ENCODE data around the gene CFAP20DC.
"Not testable (repeated sequence)": the region's sequence is repeated elsewhere in the genome, so short reads cannot be mapped to it uniquely, and the experiment has no call there.

CFAP20DC gene

GRCh38 chr3:58991623-58992022 lies 58.2 kb downstream of the CFAP20DC start:
- Histone ChIP-seq H3K27me3 (ENCODE audit: control insufficient read depth, insufficient read depth, low read length) (no peaks in the 10 kb centered on the region), H3K4me2 (ENCODE audit: low read length) (no peak overlapping the region), H3K36me3 (ENCODE audit: insufficient read depth, low read length) (no peaks in the 10 kb centered on the region), H3K9me3 (replicated peaks; ENCODE audit: low read length) (no peaks in the 10 kb centered on the region), H3K4me3 (ENCODE audit: low read length) (no peak overlapping the region), H3K9ac (ENCODE audit: low read depth, low read length) (no peak overlapping the region), H3K4me1 (ENCODE audit: control insufficient read depth, insufficient read depth, low read length) (peaks cover 33% of the 10 kb centered on the region)

GRCh38 chr3:58991026-58991425 lies 58.8 kb downstream of the CFAP20DC start:
- H3K36me3 ChIP-seq (ENCODE audit: insufficient read depth, low read length), result no peaks in the 10 kb centered on the region
- H3K4me1 ChIP-seq (ENCODE audit: control insufficient read depth, insufficient read depth, low read length), result peaks cover 33% of the 10 kb centered on the region
- H3K9me3 ChIP-seq (replicated peaks; ENCODE audit: low read length), result no peaks in the 10 kb centered on the region
- no peak overlapping the region for H3K9ac ChIP-seq (ENCODE audit: low read depth, low read length)
- no peak overlapping the region for H3K4me2 ChIP-seq (ENCODE audit: low read length)
- H3K27me3 ChIP-seq (ENCODE audit: control insufficient read depth, insufficient read depth, low read length), result no peaks in the 10 kb centered on the region
- no peak overlapping the region for H3K4me3 ChIP-seq (ENCODE audit: low read length)

- no peaks in the 10 kb centered on the region for H3K36me3 ChIP-seq (ENCODE audit: insufficient read depth, low read length)
- peaks cover 33% of the 10 kb centered on the region for H3K4me1 ChIP-seq (ENCODE audit: control insufficient read depth, insufficient read depth, low read length)
- H3K27me3 ChIP-seq (ENCODE audit: control insufficient read depth, insufficient read depth, low read length), result no peaks in the 10 kb centered on the region
- peak overlapping the region; percentile 15 for H3K9ac ChIP-seq (ENCODE audit: low read depth, low read length)
- H3K4me3 ChIP-seq (ENCODE audit: low read length), result no peak overlapping the region
- H3K4me2 ChIP-seq (ENCODE audit: low read length), result peak overlapping the region; percentile 16
- no peaks in the 10 kb centered on the region for H3K9me3 ChIP-seq (replicated peaks; ENCODE audit: low read length)
These were observed 59.9 kb downstream of the CFAP20DC start for GRCh38 chr3:58989955-58990354.

- Histone ChIP-seq H3K9me3 (replicated peaks; ENCODE audit: low read length) (no peaks in the 10 kb centered on the region), H3K4me1 (ENCODE audit: control insufficient read depth, insufficient read depth, low read length) (peaks cover 33% of the 10 kb centered on the region), H3K9ac (ENCODE audit: low read depth, low read length) (peak overlapping the region; percentile 45), H3K36me3 (ENCODE audit: insufficient read depth, low read length) (no peaks in the 10 kb centered on the region), H3K27me3 (ENCODE audit: control insufficient read depth, insufficient read depth, low read length) (no peaks in the 10 kb centered on the region), H3K4me3 (ENCODE audit: low read length) (peak overlapping the region; percentile 31), H3K4me2 (ENCODE audit: low read length) (peak overlapping the region; percentile 50)
These were observed 60.7 kb downstream of the CFAP20DC start for GRCh38 chr3:58989163-58989562.

GRCh38 chr3:58988041-58988440 lies 61.8 kb downstream of the CFAP20DC start:
- Histone ChIP-seq H3K4me3 (ENCODE audit: low read length) (no peak overlapping the region), H3K4me2 (ENCODE audit: low read length) (no peak overlapping the region), H3K4me1 (ENCODE audit: control insufficient read depth, insufficient read depth, low read length) (peaks cover 36% of the 10 kb centered on the region), H3K36me3 (ENCODE audit: insufficient read depth, low read length) (no peaks in the 10 kb centered on the region), H3K9me3 (replicated peaks; ENCODE audit: low read length) (no peaks in the 10 kb centered on the region), H3K9ac (ENCODE audit: low read depth, low read length) (no peak overlapping the region), H3K27me3 (ENCODE audit: control insufficient read depth, insufficient read depth, low read length) (no peaks in the 10 kb centered on the region)

GRCh38 chr3:58986654-58987053 lies 63.2 kb downstream of the CFAP20DC start:
- Histone ChIP-seq H3K4me1 (ENCODE audit: control insufficient read depth, insufficient read depth, low read length) (peaks cover 36% of the 10 kb centered on the region), H3K4me2 (ENCODE audit: low read length) (no peak overlapping the region), H3K4me3 (ENCODE audit: low read length) (no peak overlapping the region), H3K27me3 (ENCODE audit: control insufficient read depth, insufficient read depth, low read length) (no peaks in the 10 kb centered on the region), H3K9ac (ENCODE audit: low read depth, low read length) (no peak overlapping the region), H3K9me3 (replicated peaks; ENCODE audit: low read length) (no peaks in the 10 kb centered on the region), H3K36me3 (ENCODE audit: insufficient read depth, low read length) (no peaks in the 10 kb centered on the region)

- H3K4me1 ChIP-seq (ENCODE audit: control insufficient read depth, insufficient read depth, low read length), result peaks cover 3% of the 10 kb centered on the region
- no peaks in the 10 kb centered on the region for H3K9me3 ChIP-seq (replicated peaks; ENCODE audit: low read length)
- H3K27me3 ChIP-seq (ENCODE audit: control insufficient read depth, insufficient read depth, low read length), result no peaks in the 10 kb centered on the region
- no peak overlapping the region for H3K4me2 ChIP-seq (ENCODE audit: low read length)
- H3K4me3 ChIP-seq (ENCODE audit: low read length), result no peak overlapping the region
- H3K36me3 ChIP-seq (ENCODE audit: insufficient read depth, low read length), result no peaks in the 10 kb centered on the region
- no peak overlapping the region for H3K9ac ChIP-seq (ENCODE audit: low read depth, low read length)
These were observed 70.0 kb downstream of the CFAP20DC start for GRCh38 chr3:58979840-58980239.

GRCh38 chr3:58973796-58974195 lies 76.0 kb downstream of the CFAP20DC start:
- no peaks in the 10 kb centered on the region for H3K36me3 ChIP-seq (ENCODE audit: insufficient read depth, low read length)
- H3K27me3 ChIP-seq (ENCODE audit: control insufficient read depth, insufficient read depth, low read length), result no peaks in the 10 kb centered on the region
- no peaks in the 10 kb centered on the region for H3K9me3 ChIP-seq (replicated peaks; ENCODE audit: low read length)
- H3K4me3 ChIP-seq (ENCODE audit: low read length), result no peak overlapping the region
- no peak overlapping the region for H3K9ac ChIP-seq (ENCODE audit: low read depth, low read length)
- H3K4me1 ChIP-seq (ENCODE audit: control insufficient read depth, insufficient read depth, low read length), result no peaks in the 10 kb centered on the region
- H3K4me2 ChIP-seq (ENCODE audit: low read length), result no peak overlapping the region

GRCh38 chr3:58967866-58968265 lies 82.0 kb downstream of the CFAP20DC start:
- H3K9me3 ChIP-seq (replicated peaks; ENCODE audit: low read length); H3K36me3 ChIP-seq (ENCODE audit: insufficient read depth, low read length); H3K4me2 ChIP-seq (ENCODE audit: low read length); H3K4me3 ChIP-seq (ENCODE audit: low read length); H3K9ac ChIP-seq (ENCODE audit: low read depth, low read length); H3K27me3 ChIP-seq (ENCODE audit: control insufficient read depth, insufficient read depth, low read length): not testable (repeated sequence)
- peaks cover 24% of the 10 kb centered on the region for H3K4me1 ChIP-seq (ENCODE audit: control insufficient read depth, insufficient read depth, low read length)

- Histone ChIP-seq H3K4me1 (ENCODE audit: control insufficient read depth, insufficient read depth, low read length) (peaks cover 38% of the 10 kb centered on the region), H3K36me3 (ENCODE audit: insufficient read depth, low read length) (no peaks in the 10 kb centered on the region), H3K4me3 (ENCODE audit: low read length) (no peak overlapping the region), H3K27me3 (ENCODE audit: control insufficient read depth, insufficient read depth, low read length) (no peaks in the 10 kb centered on the region), H3K9ac (ENCODE audit: low read depth, low read length) (peak overlapping the region; percentile 50), H3K4me2 (ENCODE audit: low read length) (no peak overlapping the region), H3K9me3 (replicated peaks; ENCODE audit: low read length) (no peaks in the 10 kb centered on the region)
These were observed 84.0 kb downstream of the CFAP20DC start for GRCh38 chr3:58965865-58966264.

- Histone ChIP-seq H3K9ac (ENCODE audit: low read depth, low read length) (no peak overlapping the region), H3K36me3 (ENCODE audit: insufficient read depth, low read length) (no peaks in the 10 kb centered on the region), H3K9me3 (replicated peaks; ENCODE audit: low read length) (no peaks in the 10 kb centered on the region), H3K4me3 (ENCODE audit: low read length) (no peak overlapping the region), H3K27me3 (ENCODE audit: control insufficient read depth, insufficient read depth, low read length) (no peaks in the 10 kb centered on the region), H3K4me2 (ENCODE audit: low read length) (no peak overlapping the region), H3K4me1 (ENCODE audit: control insufficient read depth, insufficient read depth, low read length) (peaks cover 38% of the 10 kb centered on the region)
These were observed 85.8 kb downstream of the CFAP20DC start for GRCh38 chr3:58963928-58964503.

GRCh38 chr3:58962816-58963215 lies 87.0 kb downstream of the CFAP20DC start:
- Histone ChIP-seq H3K4me3 (ENCODE audit: low read length) (no peak overlapping the region), H3K9me3 (replicated peaks; ENCODE audit: low read length) (no peaks in the 10 kb centered on the region), H3K4me1 (ENCODE audit: control insufficient read depth, insufficient read depth, low read length) (peaks cover 38% of the 10 kb centered on the region), H3K27me3 (ENCODE audit: control insufficient read depth, insufficient read depth, low read length) (no peaks in the 10 kb centered on the region), H3K4me2 (ENCODE audit: low read length) (peak overlapping the region; percentile 60), H3K36me3 (ENCODE audit: insufficient read depth, low read length) (no peaks in the 10 kb centered on the region), H3K9ac (ENCODE audit: low read depth, low read length) (no peak overlapping the region)

All from skeletal muscle satellite cell (primary cell).